ENCODE measurements around the gene LRCH4.
"Not testable (repeated sequence)": the region's sequence is repeated elsewhere in the genome, so short reads cannot be mapped to it uniquely, and the experiment has no call there.

The LRCH4 gene

GRCh38 chr7:100567031-100567730, 18.7 kb downstream of the LRCH4 start:
- H3K27ac ChIP-seq (ENCODE audit: low read depth, low read length), result no peak overlapping the region
- H3K27me3 ChIP-seq (ENCODE audit: control insufficient read depth, insufficient read depth, low read length), result peaks cover 3% of the 10 kb centered on the region
- no peak overlapping the region for H3K4me3 ChIP-seq (ENCODE audit: low read length)
- H3K4me1 ChIP-seq (ENCODE audit: control insufficient read depth, insufficient read depth, low read length), result no peaks in the 10 kb centered on the region
- no peak overlapping the region for H3K9ac ChIP-seq (ENCODE audit: low read length)
- peaks cover 3% of the 10 kb centered on the region for H3K36me3 ChIP-seq (ENCODE audit: control insufficient read depth, insufficient read depth, low read length)

- H3K4me1 ChIP-seq (ENCODE audit: control insufficient read depth, insufficient read depth, low read length), result no peaks in the 10 kb centered on the region
- H3K36me3 ChIP-seq (ENCODE audit: control insufficient read depth, insufficient read depth, low read length), result peaks cover 3% of the 10 kb centered on the region
- H3K27ac ChIP-seq (ENCODE audit: low read depth, low read length), result no peak overlapping the region
- no peak overlapping the region for H3K9ac ChIP-seq (ENCODE audit: low read length)
- H3K27me3 ChIP-seq (ENCODE audit: control insufficient read depth, insufficient read depth, low read length), result peaks cover 3% of the 10 kb centered on the region
- no peak overlapping the region for H3K4me3 ChIP-seq (ENCODE audit: low read length)
Measured at GRCh38 chr7:100566018-100566531, 19.9 kb downstream of the LRCH4 start.

GRCh38 chr7:100565133-100565571, 20.8 kb downstream of the LRCH4 start:
- H3K27me3 ChIP-seq (ENCODE audit: control insufficient read depth, insufficient read depth, low read length), result no peaks in the 10 kb centered on the region
- no peak overlapping the region for H3K27ac ChIP-seq (ENCODE audit: low read depth, low read length)
- no peak overlapping the region for H3K4me3 ChIP-seq (ENCODE audit: low read length)
- no peak overlapping the region for H3K9ac ChIP-seq (ENCODE audit: low read length)
- no peaks in the 10 kb centered on the region for H3K4me1 ChIP-seq (ENCODE audit: control insufficient read depth, insufficient read depth, low read length)
- H3K36me3 ChIP-seq (ENCODE audit: control insufficient read depth, insufficient read depth, low read length), result peaks cover 3% of the 10 kb centered on the region

- H3K36me3 ChIP-seq (ENCODE audit: control insufficient read depth, insufficient read depth, low read length); H3K27ac ChIP-seq (ENCODE audit: low read depth, low read length); H3K9ac ChIP-seq (ENCODE audit: low read length); H3K4me1 ChIP-seq (ENCODE audit: control insufficient read depth, insufficient read depth, low read length); H3K27me3 ChIP-seq (ENCODE audit: control insufficient read depth, insufficient read depth, low read length); H3K4me3 ChIP-seq (ENCODE audit: low read length): not testable (repeated sequence)
Measured at GRCh38 chr7:100564405-100564804, 21.5 kb downstream of the LRCH4 start.

GRCh38 chr7:100563809-100564400, 22.0 kb downstream of the LRCH4 start:
- Histone ChIP-seq H3K27ac (ENCODE audit: low read depth, low read length) (no peak overlapping the region), H3K36me3 (ENCODE audit: control insufficient read depth, insufficient read depth, low read length) (peaks cover 3% of the 10 kb centered on the region), H3K9ac (ENCODE audit: low read length) (no peak overlapping the region), H3K4me1 (ENCODE audit: control insufficient read depth, insufficient read depth, low read length) (no peaks in the 10 kb centered on the region), H3K27me3 (ENCODE audit: control insufficient read depth, insufficient read depth, low read length) (no peaks in the 10 kb centered on the region), H3K4me3 (ENCODE audit: low read length) (no peak overlapping the region)

GRCh38 chr7:100563100-100563564, 22.8 kb downstream of the LRCH4 start:
- Histone ChIP-seq H3K27ac (ENCODE audit: low read depth, low read length) (no peak overlapping the region), H3K4me3 (ENCODE audit: low read length) (no peak overlapping the region), H3K9ac (ENCODE audit: low read length) (no peak overlapping the region), H3K36me3 (ENCODE audit: control insufficient read depth, insufficient read depth, low read length) (peaks cover 3% of the 10 kb centered on the region), H3K27me3 (ENCODE audit: control insufficient read depth, insufficient read depth, low read length) (no peaks in the 10 kb centered on the region), H3K4me1 (ENCODE audit: control insufficient read depth, insufficient read depth, low read length) (no peaks in the 10 kb centered on the region)

GRCh38 chr7:100562195-100563099, 23.5 kb downstream of the LRCH4 start:
- Histone ChIP-seq H3K27me3 (ENCODE audit: control insufficient read depth, insufficient read depth, low read length) (no peaks in the 10 kb centered on the region), H3K9ac (ENCODE audit: low read length) (no peak overlapping the region), H3K36me3 (ENCODE audit: control insufficient read depth, insufficient read depth, low read length) (peaks cover 3% of the 10 kb centered on the region), H3K4me1 (ENCODE audit: control insufficient read depth, insufficient read depth, low read length) (no peaks in the 10 kb centered on the region), H3K4me3 (ENCODE audit: low read length) (no peak overlapping the region), H3K27ac (ENCODE audit: low read depth, low read length) (no peak overlapping the region)

- no peak overlapping the region for H3K4me3 ChIP-seq (ENCODE audit: low read length)
- no peaks in the 10 kb centered on the region for H3K27me3 ChIP-seq (ENCODE audit: control insufficient read depth, insufficient read depth, low read length)
- no peak overlapping the region for H3K27ac ChIP-seq (ENCODE audit: low read depth, low read length)
- H3K36me3 ChIP-seq (ENCODE audit: control insufficient read depth, insufficient read depth, low read length), result peaks cover 3% of the 10 kb centered on the region
- H3K4me1 ChIP-seq (ENCODE audit: control insufficient read depth, insufficient read depth, low read length), result no peaks in the 10 kb centered on the region
- no peak overlapping the region for H3K9ac ChIP-seq (ENCODE audit: low read length)
Measured at GRCh38 chr7:100561491-100562194, 24.3 kb downstream of the LRCH4 start.

GRCh38 chr7:100559127-100559526, 26.8 kb downstream of the LRCH4 start:
- no peak overlapping the region for H3K9ac ChIP-seq (ENCODE audit: low read length)
- no peak overlapping the region for H3K27ac ChIP-seq (ENCODE audit: low read depth, low read length)
- no peak overlapping the region for H3K4me3 ChIP-seq (ENCODE audit: low read length)
- H3K4me1 ChIP-seq (ENCODE audit: control insufficient read depth, insufficient read depth, low read length), result no peaks in the 10 kb centered on the region
- H3K27me3 ChIP-seq (ENCODE audit: control insufficient read depth, insufficient read depth, low read length), result no peaks in the 10 kb centered on the region
- H3K36me3 ChIP-seq (ENCODE audit: control insufficient read depth, insufficient read depth, low read length), result peaks cover 4% of the 10 kb centered on the region

- Histone ChIP-seq H3K36me3 (ENCODE audit: control insufficient read depth, insufficient read depth, low read length) (peaks cover 9% of the 10 kb centered on the region), H3K4me3 (ENCODE audit: low read length) (no peak overlapping the region), H3K4me1 (ENCODE audit: control insufficient read depth, insufficient read depth, low read length) (no peaks in the 10 kb centered on the region), H3K27ac (ENCODE audit: low read depth, low read length) (no peak overlapping the region), H3K9ac (ENCODE audit: low read length) (no peak overlapping the region), H3K27me3 (ENCODE audit: control insufficient read depth, insufficient read depth, low read length) (no peaks in the 10 kb centered on the region)
Measured at GRCh38 chr7:100556541-100556940, 29.4 kb downstream of the LRCH4 start.

GRCh38 chr7:100555701-100556100, 30.2 kb downstream of the LRCH4 start:
- Histone ChIP-seq H3K9ac (ENCODE audit: low read length) (no peak overlapping the region), H3K4me1 (ENCODE audit: control insufficient read depth, insufficient read depth, low read length) (no peaks in the 10 kb centered on the region), H3K4me3 (ENCODE audit: low read length) (no peak overlapping the region), H3K27ac (ENCODE audit: low read depth, low read length) (no peak overlapping the region), H3K27me3 (ENCODE audit: control insufficient read depth, insufficient read depth, low read length) (no peaks in the 10 kb centered on the region), H3K36me3 (ENCODE audit: control insufficient read depth, insufficient read depth, low read length) (peaks cover 9% of the 10 kb centered on the region)

- Histone ChIP-seq H3K9ac (ENCODE audit: low read length) (no peak overlapping the region), H3K36me3 (ENCODE audit: control insufficient read depth, insufficient read depth, low read length) (peaks cover 9% of the 10 kb centered on the region), H3K27me3 (ENCODE audit: control insufficient read depth, insufficient read depth, low read length) (no peaks in the 10 kb centered on the region), H3K4me1 (ENCODE audit: control insufficient read depth, insufficient read depth, low read length) (peaks cover under 1% of the 10 kb centered on the region), H3K4me3 (ENCODE audit: low read length) (no peak overlapping the region), H3K27ac (ENCODE audit: low read depth, low read length) (no peak overlapping the region)
Measured at GRCh38 chr7:100553032-100553431, 32.9 kb downstream of the LRCH4 start.
